HepG2 (cell line): ENCODE measurements around the gene PRDM10. TPM values are rescaled to one million over a fixed set of nuclear protein-coding genes. Genes with fewer than 3 reads are reported as not detected.

Experiments used
- CERS6 ChIP-seq: sonication (generic); formaldehyde crosslinking; IDR thresholded peaks from 2 replicates; pipeline ENCODE4 v1.5.0; 2020; ENCODE audit warnings: missing genetic modification reagents
- SP5 ChIP-seq: IDR thresholded peaks from 2 replicates; pipeline ENCODE4 v1.6.1; 2016; ENCODE audit warnings: low read depth, borderline replicate concordance
- ZNF124 ChIP-seq: sonication (generic); formaldehyde crosslinking; IDR thresholded peaks from 2 replicates; pipeline ENCODE4 v1.4.0; 2020; ENCODE audit warnings: missing genetic modification reagents
- ZNF331 ChIP-seq: sonication (generic); formaldehyde crosslinking; IDR thresholded peaks from 2 replicates; pipeline ENCODE4 v1.4.0; 2020; ENCODE audit warnings: missing genetic modification reagents
- ZNF343 ChIP-seq: sonication (generic); formaldehyde crosslinking; IDR thresholded peaks from 2 replicates; pipeline ENCODE4 v1.4.0; 2020; ENCODE audit warnings: mild to moderate bottlenecking, missing genetic modification reagents
- ZNF441 ChIP-seq: sonication (generic); formaldehyde crosslinking; IDR thresholded peaks from 2 replicates; pipeline ENCODE4 v1.7.0; 2021; ENCODE audit warnings: missing genetic modification reagents, borderline replicate concordance
- ZSCAN20 ChIP-seq: sonication (generic); formaldehyde crosslinking; IDR thresholded peaks from 2 replicates; pipeline ENCODE4 v1.4.0; 2020; ENCODE audit warnings: missing genetic modification reagents, mild to moderate bottlenecking, borderline replicate concordance
- polyA plus RNA-seq, 8 experiments: library from polyadenylated mRNA; depleted of rRNA in 3 of 8; stranded (reverse) in 7 of 8; unstranded in 1 of 8; fragments of >200 nt; fragmentation: Illumina TruSeq in 4 of 8; extraction: Trizol in 4 of 8; gene quantifications; 2 replicates each; pipeline versions ENCODE4 v1.2.1 to v1.2.3, GENCODE V29; 2011 to 2016; ENCODE audit warnings: low read depth in 4 of 8, missing spikeins in 1 of 8, mixed read lengths in 1 of 8; ENCODE audit not compliant: insufficient read depth in 1 of 8
- total RNA-seq, 5 experiments: library from RNA; depleted of rRNA; stranded (reverse); fragments of >200 nt; fragmentation: Illumina TruSeq; extraction: Trizol; gene quantifications; 2 replicates each; pipeline ENCODE4 v1.2.3, GENCODE V29; 2016; ENCODE audit warnings: low read depth in 1 of 5
- TF ChIP-seq, protein P1 (sequence below): IDR thresholded peaks from 2 replicates; pipeline ENCODE4 v1.6.1; 2012; ENCODE audit warnings: low read length, improper control_type of control experiment
- TF ChIP-seq, protein P2 (sequence below): sonication (generic); formaldehyde crosslinking; IDR thresholded peaks from 2 replicates; pipeline ENCODE4 v1.8.0; 2022; ENCODE audit warnings: mild to moderate bottlenecking, missing genetic modification reagents, borderline replicate concordance
- TF ChIP-seq, protein P3 (sequence below): sonication (generic); formaldehyde crosslinking; IDR thresholded peaks from 2 replicates; pipeline ENCODE4 v1.4.0; 2020; ENCODE audit warnings: missing genetic modification reagents
- TF ChIP-seq, protein P4 (sequence below): IDR thresholded peaks from 2 replicates; pipeline ENCODE4 v1.6.1; 2016; ENCODE audit warnings: low read depth, missing genetic modification reagents, missing compliant biosample characterization
- TF ChIP-seq, protein P5 (sequence below): sonication (generic); formaldehyde crosslinking; IDR thresholded peaks from 2 replicates; pipeline ENCODE4 v1.4.0; 2020; ENCODE audit warnings: missing genetic modification reagents

PRDM10 gene
- total and polyA plus RNA-seq, 2 of the 13 experiments (the other 11 are each of a cell fraction or from before 2014, with no cell fraction given), result 5.7 to 5.8 TPM

- TF ChIP-seq, protein P1, sequence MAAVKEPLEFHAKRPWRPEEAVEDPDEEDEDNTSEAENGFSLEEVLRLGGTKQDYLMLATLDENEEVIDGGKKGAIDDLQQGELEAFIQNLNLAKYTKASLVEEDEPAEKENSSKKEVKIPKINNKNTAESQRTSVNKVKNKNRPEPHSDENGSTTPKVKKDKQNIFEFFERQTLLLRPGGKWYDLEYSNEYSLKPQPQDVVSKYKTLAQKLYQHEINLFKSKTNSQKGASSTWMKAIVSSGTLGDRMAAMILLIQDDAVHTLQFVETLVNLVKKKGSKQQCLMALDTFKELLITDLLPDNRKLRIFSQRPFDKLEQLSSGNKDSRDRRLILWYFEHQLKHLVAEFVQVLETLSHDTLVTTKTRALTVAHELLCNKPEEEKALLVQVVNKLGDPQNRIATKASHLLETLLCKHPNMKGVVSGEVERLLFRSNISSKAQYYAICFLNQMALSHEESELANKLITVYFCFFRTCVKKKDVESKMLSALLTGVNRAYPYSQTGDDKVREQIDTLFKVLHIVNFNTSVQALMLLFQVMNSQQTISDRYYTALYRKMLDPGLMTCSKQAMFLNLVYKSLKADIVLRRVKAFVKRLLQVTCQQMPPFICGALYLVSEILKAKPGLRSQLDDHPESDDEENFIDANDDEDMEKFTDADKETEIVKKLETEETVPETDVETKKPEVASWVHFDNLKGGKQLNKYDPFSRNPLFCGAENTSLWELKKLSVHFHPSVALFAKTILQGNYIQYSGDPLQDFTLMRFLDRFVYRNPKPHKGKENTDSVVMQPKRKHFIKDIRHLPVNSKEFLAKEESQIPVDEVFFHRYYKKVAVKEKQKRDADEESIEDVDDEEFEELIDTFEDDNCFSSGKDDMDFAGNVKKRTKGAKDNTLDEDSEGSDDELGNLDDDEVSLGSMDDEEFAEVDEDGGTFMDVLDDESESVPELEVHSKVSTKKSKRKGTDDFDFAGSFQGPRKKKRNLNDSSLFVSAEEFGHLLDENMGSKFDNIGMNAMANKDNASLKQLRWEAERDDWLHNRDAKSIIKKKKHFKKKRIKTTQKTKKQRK, result no peak
- peak; percentile 47; the same call in 1 of the 2 replicates for TF ChIP-seq SP5 (CRISPR knock-in tag)
- TF ChIP-seq ZNF331 (CRISPR knock-in tag), result peak; percentile 68
- TF ChIP-seq, protein P2, sequence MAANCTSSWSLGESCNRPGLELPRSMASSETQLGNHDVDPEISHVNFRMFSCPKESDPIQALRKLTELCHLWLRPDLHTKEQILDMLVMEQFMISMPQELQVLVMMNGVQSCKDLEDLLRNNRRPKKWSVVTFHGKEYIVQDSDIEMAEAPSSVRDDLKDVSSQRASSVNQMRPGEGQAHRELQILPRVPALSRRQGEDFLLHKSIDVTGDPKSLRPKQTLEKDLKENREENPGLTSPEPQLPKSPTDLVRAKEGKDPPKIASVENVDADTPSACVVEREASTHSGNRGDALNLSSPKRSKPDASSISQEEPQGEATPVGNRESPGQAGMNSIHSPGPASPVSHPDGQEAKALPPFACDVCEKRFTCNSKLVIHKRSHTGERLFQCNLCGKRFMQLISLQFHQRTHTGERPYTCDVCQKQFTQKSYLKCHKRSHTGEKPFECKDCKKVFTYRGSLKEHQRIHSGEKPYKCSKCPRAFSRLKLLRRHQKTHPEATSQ (CRISPR knock-in tag), result no peak
- TF ChIP-seq, protein P3, sequence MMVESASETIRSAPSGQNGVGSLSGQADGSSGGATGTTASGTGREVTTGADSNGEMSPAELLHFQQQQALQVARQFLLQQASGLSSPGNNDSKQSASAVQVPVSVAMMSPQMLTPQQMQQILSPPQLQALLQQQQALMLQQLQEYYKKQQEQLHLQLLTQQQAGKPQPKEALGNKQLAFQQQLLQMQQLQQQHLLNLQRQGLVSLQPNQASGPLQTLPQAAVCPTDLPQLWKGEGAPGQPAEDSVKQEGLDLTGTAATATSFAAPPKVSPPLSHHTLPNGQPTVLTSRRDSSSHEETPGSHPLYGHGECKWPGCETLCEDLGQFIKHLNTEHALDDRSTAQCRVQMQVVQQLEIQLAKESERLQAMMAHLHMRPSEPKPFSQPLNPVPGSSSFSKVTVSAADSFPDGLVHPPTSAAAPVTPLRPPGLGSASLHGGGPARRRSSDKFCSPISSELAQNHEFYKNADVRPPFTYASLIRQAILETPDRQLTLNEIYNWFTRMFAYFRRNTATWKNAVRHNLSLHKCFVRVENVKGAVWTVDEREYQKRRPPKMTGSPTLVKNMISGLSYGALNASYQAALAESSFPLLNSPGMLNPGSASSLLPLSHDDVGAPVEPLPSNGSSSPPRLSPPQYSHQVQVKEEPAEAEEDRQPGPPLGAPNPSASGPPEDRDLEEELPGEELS (CRISPR knock-in tag), result peak; percentile 50; the same call in 1 of the 2 replicates
- peak; percentile 88; the same call in 1 of the 2 replicates for TF ChIP-seq ZSCAN20 (CRISPR knock-in tag)
- TF ChIP-seq, protein P4, sequence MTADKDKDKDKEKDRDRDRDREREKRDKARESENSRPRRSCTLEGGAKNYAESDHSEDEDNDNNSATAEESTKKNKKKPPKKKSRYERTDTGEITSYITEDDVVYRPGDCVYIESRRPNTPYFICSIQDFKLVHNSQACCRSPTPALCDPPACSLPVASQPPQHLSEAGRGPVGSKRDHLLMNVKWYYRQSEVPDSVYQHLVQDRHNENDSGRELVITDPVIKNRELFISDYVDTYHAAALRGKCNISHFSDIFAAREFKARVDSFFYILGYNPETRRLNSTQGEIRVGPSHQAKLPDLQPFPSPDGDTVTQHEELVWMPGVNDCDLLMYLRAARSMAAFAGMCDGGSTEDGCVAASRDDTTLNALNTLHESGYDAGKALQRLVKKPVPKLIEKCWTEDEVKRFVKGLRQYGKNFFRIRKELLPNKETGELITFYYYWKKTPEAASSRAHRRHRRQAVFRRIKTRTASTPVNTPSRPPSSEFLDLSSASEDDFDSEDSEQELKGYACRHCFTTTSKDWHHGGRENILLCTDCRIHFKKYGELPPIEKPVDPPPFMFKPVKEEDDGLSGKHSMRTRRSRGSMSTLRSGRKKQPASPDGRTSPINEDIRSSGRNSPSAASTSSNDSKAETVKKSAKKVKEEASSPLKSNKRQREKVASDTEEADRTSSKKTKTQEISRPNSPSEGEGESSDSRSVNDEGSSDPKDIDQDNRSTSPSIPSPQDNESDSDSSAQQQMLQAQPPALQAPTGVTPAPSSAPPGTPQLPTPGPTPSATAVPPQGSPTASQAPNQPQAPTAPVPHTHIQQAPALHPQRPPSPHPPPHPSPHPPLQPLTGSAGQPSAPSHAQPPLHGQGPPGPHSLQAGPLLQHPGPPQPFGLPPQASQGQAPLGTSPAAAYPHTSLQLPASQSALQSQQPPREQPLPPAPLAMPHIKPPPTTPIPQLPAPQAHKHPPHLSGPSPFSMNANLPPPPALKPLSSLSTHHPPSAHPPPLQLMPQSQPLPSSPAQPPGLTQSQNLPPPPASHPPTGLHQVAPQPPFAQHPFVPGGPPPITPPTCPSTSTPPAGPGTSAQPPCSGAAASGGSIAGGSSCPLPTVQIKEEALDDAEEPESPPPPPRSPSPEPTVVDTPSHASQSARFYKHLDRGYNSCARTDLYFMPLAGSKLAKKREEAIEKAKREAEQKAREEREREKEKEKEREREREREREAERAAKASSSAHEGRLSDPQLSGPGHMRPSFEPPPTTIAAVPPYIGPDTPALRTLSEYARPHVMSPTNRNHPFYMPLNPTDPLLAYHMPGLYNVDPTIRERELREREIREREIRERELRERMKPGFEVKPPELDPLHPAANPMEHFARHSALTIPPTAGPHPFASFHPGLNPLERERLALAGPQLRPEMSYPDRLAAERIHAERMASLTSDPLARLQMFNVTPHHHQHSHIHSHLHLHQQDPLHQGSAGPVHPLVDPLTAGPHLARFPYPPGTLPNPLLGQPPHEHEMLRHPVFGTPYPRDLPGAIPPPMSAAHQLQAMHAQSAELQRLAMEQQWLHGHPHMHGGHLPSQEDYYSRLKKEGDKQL (CRISPR knock-in tag), result peak; percentile 36; the same call in 1 of the 2 replicates
- no peak for TF ChIP-seq ZNF441 (CRISPR knock-in tag)
- TF ChIP-seq, protein P5, sequence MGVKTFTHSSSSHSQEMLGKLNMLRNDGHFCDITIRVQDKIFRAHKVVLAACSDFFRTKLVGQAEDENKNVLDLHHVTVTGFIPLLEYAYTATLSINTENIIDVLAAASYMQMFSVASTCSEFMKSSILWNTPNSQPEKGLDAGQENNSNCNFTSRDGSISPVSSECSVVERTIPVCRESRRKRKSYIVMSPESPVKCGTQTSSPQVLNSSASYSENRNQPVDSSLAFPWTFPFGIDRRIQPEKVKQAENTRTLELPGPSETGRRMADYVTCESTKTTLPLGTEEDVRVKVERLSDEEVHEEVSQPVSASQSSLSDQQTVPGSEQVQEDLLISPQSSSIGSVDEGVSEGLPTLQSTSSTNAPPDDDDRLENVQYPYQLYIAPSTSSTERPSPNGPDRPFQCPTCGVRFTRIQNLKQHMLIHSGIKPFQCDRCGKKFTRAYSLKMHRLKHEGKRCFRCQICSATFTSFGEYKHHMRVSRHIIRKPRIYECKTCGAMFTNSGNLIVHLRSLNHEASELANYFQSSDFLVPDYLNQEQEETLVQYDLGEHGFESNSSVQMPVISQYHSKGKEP (CRISPR knock-in tag), result no peak
- TF ChIP-seq CERS6, result peak; percentile 74; the same call in 1 of the 2 replicates
- TF ChIP-seq ZNF343 (CRISPR knock-in tag), result no peak
- peak; percentile 86 for TF ChIP-seq ZNF124 (CRISPR knock-in tag)
Measured at GRCh38 chr11:130002846-130003716, 446 bp upstream of the PRDM10 start (continued).
